SH-SY5Y (cell line): ENCODE measurements around the gene CHPF2.

ENCODE experiments used
- GATA2 ChIP-seq: IDR thresholded peaks from 2 replicates; pipeline ENCODE4 v1.6.1; 2011; ENCODE audit warnings: mild to moderate bottlenecking, low read depth, low read length
- GATA3 ChIP-seq: IDR thresholded peaks from 2 replicates; pipeline ENCODE4 v1.6.1; 2011; ENCODE audit warnings: low read depth, mild to moderate bottlenecking, low read length, moderate library complexity

The CHPF2 gene, protein sequence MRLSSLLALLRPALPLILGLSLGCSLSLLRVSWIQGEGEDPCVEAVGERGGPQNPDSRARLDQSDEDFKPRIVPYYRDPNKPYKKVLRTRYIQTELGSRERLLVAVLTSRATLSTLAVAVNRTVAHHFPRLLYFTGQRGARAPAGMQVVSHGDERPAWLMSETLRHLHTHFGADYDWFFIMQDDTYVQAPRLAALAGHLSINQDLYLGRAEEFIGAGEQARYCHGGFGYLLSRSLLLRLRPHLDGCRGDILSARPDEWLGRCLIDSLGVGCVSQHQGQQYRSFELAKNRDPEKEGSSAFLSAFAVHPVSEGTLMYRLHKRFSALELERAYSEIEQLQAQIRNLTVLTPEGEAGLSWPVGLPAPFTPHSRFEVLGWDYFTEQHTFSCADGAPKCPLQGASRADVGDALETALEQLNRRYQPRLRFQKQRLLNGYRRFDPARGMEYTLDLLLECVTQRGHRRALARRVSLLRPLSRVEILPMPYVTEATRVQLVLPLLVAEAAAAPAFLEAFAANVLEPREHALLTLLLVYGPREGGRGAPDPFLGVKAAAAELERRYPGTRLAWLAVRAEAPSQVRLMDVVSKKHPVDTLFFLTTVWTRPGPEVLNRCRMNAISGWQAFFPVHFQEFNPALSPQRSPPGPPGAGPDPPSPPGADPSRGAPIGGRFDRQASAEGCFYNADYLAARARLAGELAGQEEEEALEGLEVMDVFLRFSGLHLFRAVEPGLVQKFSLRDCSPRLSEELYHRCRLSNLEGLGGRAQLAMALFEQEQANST

DNA sequence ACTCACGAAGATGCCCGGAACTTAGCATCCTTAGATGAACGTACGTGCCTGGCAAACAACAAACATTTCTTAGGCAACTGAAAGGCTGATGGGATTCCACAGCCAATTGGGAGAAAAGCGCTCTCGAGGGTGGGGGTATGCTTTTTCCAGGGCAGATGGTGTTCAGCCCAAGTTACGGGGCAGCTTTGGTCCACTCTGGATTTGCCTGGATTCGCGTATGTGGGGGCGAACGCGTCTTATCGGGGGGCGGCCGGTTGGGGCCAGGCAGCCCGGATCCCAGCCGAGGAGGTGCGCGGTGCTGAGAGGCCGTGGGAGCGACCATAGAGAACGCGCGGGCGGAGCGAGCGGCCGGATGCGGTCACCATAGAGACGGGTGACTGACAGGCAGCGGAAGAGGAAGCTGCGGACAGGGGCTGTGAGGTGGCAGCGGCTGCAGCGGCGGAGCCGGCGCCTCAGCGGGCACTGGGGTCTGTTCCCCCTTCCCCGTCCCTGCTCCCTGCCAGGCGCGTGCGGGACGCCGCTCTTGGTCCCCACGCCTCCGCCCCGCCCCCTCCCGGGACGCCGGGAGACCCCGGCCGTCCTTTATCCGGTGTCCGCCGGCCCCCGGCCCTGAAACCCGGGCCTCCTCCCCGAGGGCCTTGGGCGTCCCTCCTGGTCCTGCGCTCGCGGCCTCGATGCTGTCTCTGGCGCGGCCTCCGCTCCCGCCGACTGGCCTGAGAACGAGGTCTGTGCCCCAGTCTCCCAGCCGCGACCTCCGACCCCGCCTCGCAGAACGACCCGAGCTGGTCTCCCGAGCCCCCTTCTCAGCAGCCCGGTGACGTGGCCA is at the start of gene CHPF2:
Gene CHPF2 (plus strand): TSS at position 393 of the 826 bp plus-strand sequence. CDS start 1,529 bp downstream, outside the sequence.
- TF ChIP-seq GATA3 (no peak), GATA2 (peak; percentile 17; the same call in 1 of the 2 replicates)

GRCh38 chr7:151185762-151186639 is 46.3 kb upstream of the CHPF2 start:
- TF ChIP-seq GATA2: no peak
- TF ChIP-seq GATA3: no peak

- TF ChIP-seq GATA2: no peak
Observed at GRCh38 chr7:151186640-151187408, 45.5 kb upstream of the CHPF2 start, which contains the start of gene ASB10. ASB10 (minus strand) TSS chr7:151187250; CDS start chr7:151187130, 120 bp downstream.

- no peak for TF ChIP-seq GATA3
- TF ChIP-seq GATA2: no peak
Observed at GRCh38 chr7:151187409-151188251, 44.7 kb upstream of the CHPF2 start.

DNA sequence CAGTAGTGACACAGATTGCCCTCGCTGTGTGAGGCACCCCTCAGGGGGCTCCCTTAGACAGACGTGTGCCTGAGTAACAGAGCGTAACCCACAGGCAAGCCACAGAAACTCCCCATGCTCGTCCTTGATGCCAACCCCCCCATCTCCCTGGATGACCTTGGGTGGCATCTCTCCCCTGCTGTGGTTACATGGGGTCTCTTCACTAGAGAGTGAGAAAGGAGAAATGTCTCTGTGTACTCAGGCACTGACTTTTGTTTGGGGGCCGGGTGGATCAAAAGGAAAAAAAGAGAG is 44.1 kb upstream of the CHPF2 start:
- TF ChIP-seq GATA3: no peak
- no peak for TF ChIP-seq GATA2

DNA sequence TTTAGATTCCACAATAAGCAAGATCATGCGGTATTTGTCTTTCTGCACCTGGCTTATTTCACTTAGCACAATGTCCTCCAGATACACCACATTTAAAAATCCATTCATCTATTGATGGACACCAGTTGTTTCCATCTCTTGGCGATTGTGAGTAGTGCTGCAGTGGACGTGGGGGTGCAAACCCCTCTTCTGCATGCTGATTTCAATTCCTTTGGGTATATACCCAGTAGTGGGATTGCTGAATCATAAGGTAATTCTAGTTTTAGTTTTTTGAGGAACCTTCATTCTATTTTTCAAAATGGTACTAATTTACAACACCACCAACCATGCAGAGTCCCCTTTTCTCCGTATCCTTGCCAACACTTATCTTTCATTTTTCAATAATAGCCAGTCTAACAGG is 43.2 kb upstream of the CHPF2 start:
- TF ChIP-seq GATA3: no peak
- no peak for TF ChIP-seq GATA2

DNA sequence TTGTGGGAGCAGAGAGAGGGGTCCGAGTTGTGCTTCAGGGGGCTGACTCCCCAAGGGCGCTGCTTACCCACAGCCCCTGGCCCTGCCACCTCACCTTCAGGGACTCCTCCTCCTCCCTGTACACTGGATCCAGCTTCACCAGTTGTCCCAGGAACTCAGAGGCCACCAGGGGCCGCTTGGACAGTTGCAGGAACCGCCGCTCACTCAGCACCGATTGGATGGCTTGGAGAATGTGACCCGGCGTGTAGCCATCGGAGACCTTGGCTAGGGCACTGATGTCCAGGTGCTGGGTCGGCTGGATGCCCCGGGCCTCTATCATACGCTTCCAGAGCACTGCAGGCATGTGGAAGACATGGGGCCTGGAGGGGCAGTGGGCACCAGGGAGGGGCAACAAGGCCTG is 40.7 kb upstream of the CHPF2 start:
- TF ChIP-seq GATA3 (no peak), GATA2 (no peak)

- no peak for TF ChIP-seq GATA2
Observed at GRCh38 chr7:151192002-151192539, 40.2 kb upstream of the CHPF2 start.

DNA sequence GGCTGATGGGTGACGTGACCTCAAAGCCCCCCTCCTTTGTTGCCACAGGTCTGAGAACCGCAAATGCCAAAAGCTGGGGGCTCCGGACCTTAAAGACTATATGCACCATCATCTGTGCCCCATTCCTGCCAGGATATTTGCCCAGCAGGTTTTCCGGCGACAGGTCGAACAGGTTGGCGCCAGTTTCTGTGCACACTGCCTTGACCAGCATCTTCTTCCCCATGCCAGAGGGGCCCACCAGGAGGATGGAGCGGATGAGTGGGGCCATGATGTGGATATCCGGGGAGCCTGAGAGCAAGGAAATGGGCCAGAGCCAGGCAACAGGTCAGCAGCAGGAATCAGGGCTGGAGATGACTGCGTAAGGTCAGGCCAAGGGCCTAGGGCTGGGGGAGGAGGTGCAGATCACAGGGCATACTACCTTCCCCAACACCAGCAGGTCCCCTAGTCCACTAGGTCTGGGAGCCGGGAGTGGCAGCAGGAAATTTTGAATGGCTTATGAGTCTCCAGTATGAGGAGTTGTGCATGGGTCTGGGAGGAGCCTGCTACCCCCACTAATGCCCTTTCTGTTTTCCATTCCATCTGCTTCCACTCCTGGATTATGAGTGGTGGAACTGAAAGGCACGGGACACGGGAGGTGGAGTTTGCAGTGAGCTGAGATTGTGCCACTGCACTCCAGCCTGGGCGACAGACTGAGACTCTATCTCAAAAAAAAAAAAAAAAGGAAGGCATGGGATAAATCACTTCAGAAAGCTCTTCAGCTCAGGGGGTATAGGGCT is 38.9 kb upstream of the CHPF2 start:
- no peak for TF ChIP-seq GATA2

DNA sequence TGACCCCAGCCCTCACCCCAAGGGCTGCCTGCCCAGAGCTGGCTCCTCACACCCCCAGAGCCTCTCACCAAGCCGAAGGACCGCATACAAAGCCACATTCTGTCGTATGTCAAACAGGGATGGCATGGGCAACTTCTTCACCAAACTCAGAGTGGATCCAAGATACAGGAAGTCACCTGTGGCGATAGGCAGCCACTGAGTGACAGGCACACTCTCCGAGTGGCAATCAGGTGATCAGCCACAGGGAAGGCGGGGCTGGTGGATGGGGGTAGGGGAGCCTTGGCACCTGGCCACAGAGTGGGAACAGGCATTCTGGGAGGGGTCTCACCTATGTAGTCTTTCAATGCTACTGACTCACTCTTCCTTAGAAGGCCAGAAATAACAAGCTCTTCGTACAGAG is 38.1 kb upstream of the CHPF2 start:
- TF ChIP-seq GATA2 (no peak), GATA3 (no peak)
